ENCODE data around the gene CNPY2.
A peak's percentile ranks its signal among the peaks of the same experiment; 100 is the strongest.
"Not testable (repeated sequence)": the region's sequence is repeated elsewhere in the genome, so short reads cannot be mapped to it uniquely, and the experiment has no call there.

The CNPY2 gene

GRCh38 chr12:56262955-56263354 lies 52.8 kb downstream of the CNPY2 start:
- H2AFZ ChIP-seq (ENCODE audit: low read length); H3K79me2 ChIP-seq (ENCODE audit: insufficient read depth, low read length); H3K9ac ChIP-seq (ENCODE audit: low read depth, low read length, poor library complexity, severe bottlenecking); H3K4me3 ChIP-seq (ENCODE audit: low read length, poor library complexity, severe bottlenecking); H3K4me2 ChIP-seq (ENCODE audit: low read depth, low read length, poor library complexity, severe bottlenecking); H3K36me3 ChIP-seq (ENCODE audit: insufficient read depth, low read length); H3K9me2 ChIP-seq (replicated peaks; ENCODE audit: low read depth, low read length); H3K9me3 ChIP-seq (ENCODE audit: insufficient read depth, low read depth, low read length); H4K20me1 ChIP-seq (ENCODE audit: insufficient read depth, low read length, poor library complexity, severe bottlenecking); H3K27me3 ChIP-seq (ENCODE audit: insufficient read depth, low read length, poor library complexity, severe bottlenecking); H3F3A ChIP-seq (ENCODE audit: low read depth): not testable (repeated sequence)
- TF ChIP-seq, protein P1, sequence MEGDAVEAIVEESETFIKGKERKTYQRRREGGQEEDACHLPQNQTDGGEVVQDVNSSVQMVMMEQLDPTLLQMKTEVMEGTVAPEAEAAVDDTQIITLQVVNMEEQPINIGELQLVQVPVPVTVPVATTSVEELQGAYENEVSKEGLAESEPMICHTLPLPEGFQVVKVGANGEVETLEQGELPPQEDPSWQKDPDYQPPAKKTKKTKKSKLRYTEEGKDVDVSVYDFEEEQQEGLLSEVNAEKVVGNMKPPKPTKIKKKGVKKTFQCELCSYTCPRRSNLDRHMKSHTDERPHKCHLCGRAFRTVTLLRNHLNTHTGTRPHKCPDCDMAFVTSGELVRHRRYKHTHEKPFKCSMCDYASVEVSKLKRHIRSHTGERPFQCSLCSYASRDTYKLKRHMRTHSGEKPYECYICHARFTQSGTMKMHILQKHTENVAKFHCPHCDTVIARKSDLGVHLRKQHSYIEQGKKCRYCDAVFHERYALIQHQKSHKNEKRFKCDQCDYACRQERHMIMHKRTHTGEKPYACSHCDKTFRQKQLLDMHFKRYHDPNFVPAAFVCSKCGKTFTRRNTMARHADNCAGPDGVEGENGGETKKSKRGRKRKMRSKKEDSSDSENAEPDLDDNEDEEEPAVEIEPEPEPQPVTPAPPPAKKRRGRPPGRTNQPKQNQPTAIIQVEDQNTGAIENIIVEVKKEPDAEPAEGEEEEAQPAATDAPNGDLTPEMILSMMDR (conservative IDR thresholded peaks at IDR 0.05; ENCODE audit: low read length), result peak; percentile 42
- peaks cover 16% of the 10 kb centered on the region for H3K4me1 ChIP-seq (ENCODE audit: insufficient read depth, low read length, poor library complexity, severe bottlenecking)

GRCh38 chr12:56261503-56262232 lies 54.1 kb downstream of the CNPY2 start:
- Histone ChIP-seq H4K20me1 (ENCODE audit: insufficient read depth, low read length, poor library complexity, severe bottlenecking) (peaks cover 13% of the 10 kb centered on the region), H3K79me2 (ENCODE audit: insufficient read depth, low read length) (peaks cover 14% of the 10 kb centered on the region), H3K27me3 (ENCODE audit: insufficient read depth, low read length, poor library complexity, severe bottlenecking) (no peaks in the 10 kb centered on the region), H3F3A (ENCODE audit: low read depth) (no peaks in the 10 kb centered on the region), H2AFZ (ENCODE audit: low read length) (no peak overlapping the region), H3K36me3 (ENCODE audit: insufficient read depth, low read length) (no peaks in the 10 kb centered on the region), H3K9ac (ENCODE audit: low read depth, low read length, poor library complexity, severe bottlenecking) (no peak overlapping the region), H3K9me2 (replicated peaks; ENCODE audit: low read depth, low read length) (no peaks in the 10 kb centered on the region), H3K4me2 (ENCODE audit: low read depth, low read length, poor library complexity, severe bottlenecking) (no peak overlapping the region), H3K4me3 (ENCODE audit: low read length, poor library complexity, severe bottlenecking) (no peak overlapping the region), H3K9me3 (ENCODE audit: insufficient read depth, low read depth, low read length) (no peaks in the 10 kb centered on the region), H3K4me1 (ENCODE audit: insufficient read depth, low read length, poor library complexity, severe bottlenecking) (peaks cover 20% of the 10 kb centered on the region)
- TF ChIP-seq, protein P1 (conservative IDR thresholded peaks at IDR 0.05; ENCODE audit: low read length), result no peak
- no peak for TF ChIP-seq EZH2phosphoT487 (IDR thresholded peaks at IDR 0.05; ENCODE audit: borderline replicate concordance)

DNA sequence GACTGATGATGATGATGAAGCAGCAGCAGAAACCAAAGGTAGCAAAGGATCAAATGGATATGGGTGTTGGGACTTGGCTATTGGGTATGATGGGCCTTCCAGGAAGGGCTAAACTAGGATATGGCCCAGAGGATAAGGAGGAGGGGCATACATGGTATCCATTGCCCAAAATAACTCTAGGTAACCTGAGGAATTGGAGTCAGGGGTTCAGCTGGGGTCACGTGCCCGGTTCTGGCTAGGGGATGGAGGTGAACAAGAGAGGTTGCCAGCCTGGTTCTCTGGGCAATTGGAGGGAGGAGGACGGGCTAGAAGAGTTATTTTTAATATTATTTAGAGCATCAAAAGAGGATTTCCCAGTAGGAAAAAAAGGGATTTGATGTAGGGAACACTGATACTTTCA lies 54.9 kb downstream of the CNPY2 start:
- no peaks in the 10 kb centered on the region for H3K36me3 ChIP-seq (ENCODE audit: insufficient read depth, low read length)
- H2AFZ ChIP-seq (ENCODE audit: low read length), result no peak overlapping the region
- peaks cover 22% of the 10 kb centered on the region for H3K79me2 ChIP-seq (ENCODE audit: insufficient read depth, low read length)
- H4K20me1 ChIP-seq (ENCODE audit: insufficient read depth, low read length, poor library complexity, severe bottlenecking), result peaks cover 20% of the 10 kb centered on the region
- no peak overlapping the region for H3K4me3 ChIP-seq (ENCODE audit: low read length, poor library complexity, severe bottlenecking)
- no peak for TF ChIP-seq EZH2phosphoT487 (IDR thresholded peaks at IDR 0.05; ENCODE audit: borderline replicate concordance)
- TF ChIP-seq, protein P1 (conservative IDR thresholded peaks at IDR 0.05; ENCODE audit: low read length), result no peak
- H3K9ac ChIP-seq (ENCODE audit: low read depth, low read length, poor library complexity, severe bottlenecking), result no peak overlapping the region
- no peaks in the 10 kb centered on the region for H3K27me3 ChIP-seq (ENCODE audit: insufficient read depth, low read length, poor library complexity, severe bottlenecking)
- H3K9me2 ChIP-seq (replicated peaks; ENCODE audit: low read depth, low read length), result no peaks in the 10 kb centered on the region
- H3F3A ChIP-seq (ENCODE audit: low read depth), result no peaks in the 10 kb centered on the region
- no peaks in the 10 kb centered on the region for H3K9me3 ChIP-seq (ENCODE audit: insufficient read depth, low read depth, low read length)
- H3K4me1 ChIP-seq (ENCODE audit: insufficient read depth, low read length, poor library complexity, severe bottlenecking), result peaks cover 24% of the 10 kb centered on the region
- H3K4me2 ChIP-seq (ENCODE audit: low read depth, low read length, poor library complexity, severe bottlenecking), result no peak overlapping the region
